NCI-H510A treated with DMSO at 0.1 percent for 48 hours (cell line): ENCODE measurements around the gene ANKRD24.
A peak's percentile ranks its signal among the peaks of the same experiment; 100 is the strongest.
"Not testable (repeated sequence)": the region's sequence is repeated elsewhere in the genome, so short reads cannot be mapped to it uniquely, and the experiment has no call there.

Source experiments
- DNase-seq: peaks from one replicate; lab custom pipeline; 2025; lab: John Stamatoyannopoulos, UW

ANKRD24 gene

DNA sequence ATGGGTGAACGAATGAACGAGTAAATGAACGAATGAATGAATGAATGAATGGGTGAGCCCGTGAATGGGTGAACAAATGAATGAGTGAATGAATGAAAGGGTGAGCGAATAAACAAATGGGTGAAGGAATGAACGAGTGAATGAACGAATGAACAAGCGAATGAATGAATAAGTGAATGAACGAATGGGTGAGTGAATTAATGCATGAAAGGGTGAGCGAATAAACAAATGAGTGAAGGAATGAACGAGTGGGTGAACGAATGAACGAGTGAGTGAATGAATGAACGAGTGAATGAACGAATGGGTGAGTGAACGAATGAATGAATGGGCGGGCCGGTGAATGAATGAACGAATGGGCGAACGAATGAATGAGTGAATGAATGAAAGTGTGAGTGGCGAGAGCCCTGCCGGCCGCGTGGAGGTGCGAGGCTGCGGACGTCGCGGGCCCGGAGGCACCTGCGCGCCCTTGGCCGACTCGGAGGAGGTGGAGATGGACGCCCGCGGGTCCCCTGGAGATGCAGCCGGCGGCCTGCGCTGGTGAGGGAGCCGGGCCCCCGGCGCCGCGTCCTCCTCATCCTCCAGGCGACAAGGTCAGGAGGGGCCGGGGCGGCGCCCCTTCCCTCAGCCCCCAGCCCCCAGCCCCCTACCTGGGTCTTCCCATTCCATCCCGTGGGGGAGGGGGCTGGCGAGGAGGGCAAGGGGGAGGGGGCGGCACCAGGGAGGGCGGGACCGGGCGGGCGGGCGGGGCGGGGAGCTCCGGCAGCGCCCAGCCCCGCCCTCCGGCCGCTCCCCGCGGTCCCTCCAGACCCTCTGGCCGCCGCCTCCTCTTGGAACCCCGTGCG lies 15.4 kb downstream of the ANKRD24 start:
- DNase-seq: peak; percentile 54

DNA sequence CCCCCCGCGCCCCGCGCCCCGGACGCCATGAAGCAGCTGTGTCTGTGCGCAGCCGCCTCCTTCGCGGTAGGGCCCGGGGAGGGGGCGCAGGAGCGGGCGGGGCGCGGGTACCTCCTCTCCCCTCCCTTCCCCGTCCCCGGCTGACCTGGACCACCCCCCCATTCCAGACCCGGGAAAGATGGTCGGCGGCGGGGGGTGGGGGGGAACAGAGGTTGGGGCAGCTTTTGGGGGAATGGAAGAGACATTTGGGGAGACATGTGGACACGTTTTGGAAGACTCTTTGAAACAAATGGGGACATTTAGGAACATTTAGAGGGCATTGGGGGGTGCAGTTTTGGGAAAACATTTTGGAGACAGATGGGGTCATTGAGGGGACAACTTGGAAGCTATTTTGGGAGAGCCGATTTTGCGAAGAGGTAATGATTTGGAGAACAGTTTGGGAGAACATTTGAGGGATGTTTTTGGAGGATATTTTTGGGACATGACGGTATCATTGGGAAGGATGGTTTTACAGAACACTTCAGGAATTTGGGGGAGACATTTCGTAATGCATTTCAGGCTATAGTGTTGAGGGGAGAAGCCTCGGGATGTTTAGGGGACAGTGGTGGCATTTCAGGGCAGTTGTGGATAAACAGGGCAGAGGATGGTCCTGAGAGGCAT lies 16.1 kb downstream of the ANKRD24 start:
- no peak for DNase-seq

DNA sequence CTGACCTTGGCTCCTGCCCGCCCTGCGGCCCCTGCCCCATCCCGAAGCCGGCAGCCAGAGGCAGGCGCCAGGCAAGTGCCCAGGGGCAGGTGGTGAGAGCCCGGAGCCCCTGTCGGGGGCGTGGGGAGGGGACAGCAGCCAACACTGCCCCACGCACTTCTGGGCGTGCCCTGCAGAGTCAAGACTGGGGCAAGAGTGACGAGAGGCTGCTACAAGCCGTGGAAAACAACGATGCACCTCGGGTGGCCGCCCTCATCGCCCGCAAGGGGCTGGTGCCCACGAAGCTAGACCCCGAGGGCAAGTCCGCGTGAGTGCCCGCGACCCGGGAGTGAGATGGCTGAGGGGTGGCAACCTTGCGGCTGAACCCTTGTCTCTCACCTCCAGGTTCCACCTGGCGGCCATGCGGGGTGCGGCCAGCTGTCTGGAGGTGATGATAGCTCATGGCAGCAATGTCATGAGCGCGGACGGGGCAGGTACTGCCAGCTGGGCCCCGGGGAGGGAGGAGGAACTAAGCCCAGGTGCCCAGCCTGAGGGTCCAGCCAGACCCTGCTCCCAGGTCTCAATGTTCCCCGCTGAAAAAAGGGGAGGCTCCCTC lies 17.3 kb downstream of the ANKRD24 start:
- DNase-seq: peak; percentile 42

GRCh38 chr19:4200940-4201542 lies 18.6 kb downstream of the ANKRD24 start:
- DNase-seq: no peak

DNA sequence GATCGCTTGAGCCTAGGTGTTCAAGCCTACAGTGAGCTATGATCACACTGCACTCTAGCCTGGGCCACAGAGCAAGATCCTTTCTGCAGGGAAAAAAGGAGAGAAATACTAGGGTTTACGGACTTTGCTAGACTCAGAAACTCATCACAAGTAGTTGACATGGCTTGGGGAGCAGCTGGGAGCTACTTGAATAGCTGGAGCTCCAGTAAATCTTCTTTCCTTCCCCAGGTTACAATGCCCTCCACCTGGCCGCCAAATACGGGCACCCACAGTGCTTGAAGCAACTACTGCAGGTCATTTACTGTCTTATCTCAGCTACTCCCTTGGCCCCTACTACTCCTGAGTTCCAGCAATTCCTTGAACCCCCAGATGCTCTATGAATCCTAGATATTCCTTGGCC lies 19.3 kb downstream of the ANKRD24 start:
- DNase-seq: no peak

DNA sequence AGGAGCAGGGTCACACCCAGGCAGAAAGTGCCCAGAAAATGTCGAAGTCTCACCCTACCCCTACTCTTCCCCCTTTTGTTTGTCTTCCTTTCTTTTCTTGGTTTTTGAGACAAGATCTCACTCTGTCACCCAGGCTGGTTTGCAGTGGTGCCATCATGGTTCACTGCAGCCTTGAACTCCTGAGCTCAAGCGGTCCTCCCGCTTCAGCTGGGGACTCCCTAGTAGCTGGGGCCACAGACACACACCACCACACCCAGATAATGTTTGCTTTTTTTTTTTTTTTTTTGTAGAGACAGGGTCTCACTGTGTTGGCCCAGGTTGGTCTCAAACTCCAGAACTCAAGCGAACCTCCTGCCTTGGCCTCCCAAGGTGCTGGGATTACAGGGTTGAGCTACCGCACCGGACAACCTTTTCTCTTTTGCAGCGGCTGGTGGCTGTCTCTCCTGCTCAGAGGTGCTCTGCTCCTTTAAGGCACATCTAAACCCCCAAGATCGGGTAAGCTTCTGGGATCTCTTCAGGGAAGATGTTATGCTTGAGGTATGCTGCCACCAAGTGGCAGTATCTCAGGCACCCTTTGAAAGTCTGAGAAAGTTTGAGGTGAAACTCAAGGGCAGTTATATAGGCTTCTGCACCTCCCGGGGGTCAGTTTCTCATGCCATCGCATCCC lies 24.5 kb downstream of the ANKRD24 start:
- DNase-seq: peak; percentile 39

- peak; percentile 75 for DNase-seq
Measured at GRCh38 chr19:4208385-4209094, 26.1 kb downstream of the ANKRD24 start.

- no peak for DNase-seq
Measured at GRCh38 chr19:4210166-4210731, 27.8 kb downstream of the ANKRD24 start.

GRCh38 chr19:4213116-4213515 lies 30.6 kb downstream of the ANKRD24 start:
- no peak for DNase-seq

- no peak for DNase-seq
Measured at GRCh38 chr19:4215807-4216206, 33.3 kb downstream of the ANKRD24 start.

- DNase-seq: no peak
Measured at GRCh38 chr19:4216846-4217245, 34.4 kb downstream of the ANKRD24 start.

- no peak for DNase-seq
Measured at GRCh38 chr19:4217429-4218264, 35.2 kb downstream of the ANKRD24 start.

- DNase-seq: not testable (repeated sequence)
Measured at GRCh38 chr19:4218523-4218922, 36.0 kb downstream of the ANKRD24 start.

DNA sequence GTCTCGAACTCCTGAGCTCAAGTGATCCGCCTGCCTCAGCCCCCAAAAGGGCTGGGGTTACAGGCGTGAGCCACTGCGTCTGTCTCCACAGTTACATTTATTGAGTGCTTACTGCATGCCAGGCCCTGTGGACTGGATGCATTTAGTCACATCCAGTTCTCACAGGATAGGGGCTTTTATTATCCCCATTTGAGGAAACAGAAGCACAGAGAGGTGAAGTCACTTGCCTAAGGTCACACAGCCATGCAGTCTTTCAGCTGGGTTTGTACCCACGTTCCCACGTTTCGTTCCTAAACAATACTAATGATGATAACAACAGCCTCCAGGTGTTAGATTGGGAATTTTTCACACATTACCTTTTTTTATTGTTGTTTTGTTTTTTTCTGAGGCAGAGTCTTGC lies 37.7 kb downstream of the ANKRD24 start:
- DNase-seq: no peak

- DNase-seq: no peak
Measured at GRCh38 chr19:4224470-4224869, 42.0 kb downstream of the ANKRD24 start.

DNA sequence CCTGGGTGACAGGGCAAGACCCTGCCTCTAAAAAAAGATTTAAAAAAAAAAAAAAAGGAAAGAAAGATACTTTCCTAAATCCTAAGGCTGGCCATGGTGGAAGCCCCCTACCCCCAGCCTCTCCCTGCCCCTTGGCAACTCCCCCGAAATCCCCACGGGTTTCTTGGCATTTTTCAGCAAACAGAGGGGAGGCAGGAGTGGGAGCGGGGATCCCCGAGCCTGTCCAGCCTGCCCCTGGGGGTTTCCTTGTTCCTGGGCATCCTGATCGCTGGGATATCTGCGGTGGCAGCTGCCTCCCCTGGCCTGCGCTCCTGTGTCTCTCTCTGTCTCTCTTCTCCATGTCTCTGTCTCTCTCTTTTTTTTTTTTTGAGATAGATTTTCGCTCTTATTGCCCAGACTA lies 43.4 kb downstream of the ANKRD24 start:
- no peak for DNase-seq

GRCh38 chr19:4227771-4228170 lies 45.3 kb downstream of the ANKRD24 start:
- DNase-seq: no peak

- DNase-seq: no peak
Measured at GRCh38 chr19:4228765-4229178, 46.3 kb downstream of the ANKRD24 start.

- DNase-seq: no peak
Measured at GRCh38 chr19:4229179-4229931, 46.9 kb downstream of the ANKRD24 start, which contains the start of gene EBI3. EBI3 (plus strand) TSS chr19:4229523; CDS start chr19:4229551, 28 bp downstream.
